ENCODE data around the gene TMTC2.

DNA sequence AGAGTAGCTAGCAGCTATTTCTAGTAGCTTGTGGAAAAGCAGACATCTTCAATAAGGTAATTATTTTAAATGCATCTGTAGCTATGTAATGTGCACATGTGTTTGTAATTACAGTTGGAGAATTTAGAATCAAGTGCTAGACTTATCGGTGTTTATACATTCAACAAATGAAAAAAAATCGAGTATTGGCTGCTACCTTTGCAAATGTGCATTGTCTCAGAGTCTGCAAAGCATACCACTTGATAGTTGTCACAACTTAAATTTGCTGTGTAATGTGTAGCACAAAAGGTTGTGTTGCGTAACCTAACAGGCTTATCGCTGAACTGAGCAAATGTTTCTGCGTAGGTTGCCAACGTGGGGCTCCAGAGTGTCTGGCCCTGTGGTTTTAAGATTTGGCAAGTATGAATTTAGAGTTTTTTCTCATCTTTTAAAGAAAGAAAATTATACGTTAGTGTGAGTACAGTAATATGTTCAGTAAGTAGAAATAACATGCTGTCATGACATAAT is 44.3 kb downstream of the TMTC2 start:
- no peak for TF ChIP-seq ZNF274 (IDR thresholded peaks at IDR 0.05; ENCODE audit: low read depth, low read length)
- no peak for TF ChIP-seq SUZ12 (IDR thresholded peaks at IDR 0.05; ENCODE audit: extremely low read depth, insufficient read depth, insufficient read length)
